Measurements from ENCODE around the gene NEK8. TPM values are rescaled to one million over a fixed set of nuclear protein-coding genes. Genes with fewer than 3 reads are reported as not detected.

The NEK8 gene
- total and polyA plus RNA-seq, 9 of the 15 experiments (the other 6 are each of a cell fraction or from before 2014, with no cell fraction given): 0.98 to 16.6 (median 4.6) TPM

- TF ChIP-seq RAD51 (IDR thresholded peaks at IDR 0.05; ENCODE audit: borderline replicate concordance, low read depth): no peak
- no peak for TF ChIP-seq ZNF280B (CRISPR knock-in tag; IDR thresholded peaks at IDR 0.05)
These were observed 45.6 kb downstream of the NEK8 start (continued) for GRCh38 chr17:28774206-28774605.

GRCh38 chr17:28777178-28777577 is 48.6 kb downstream of the NEK8 start:
- H3K79me2 ChIP-seq (ENCODE audit: control insufficient read depth, insufficient read depth, low read length): peaks cover 87% of the 10 kb centered on the region
- H2AFZ ChIP-seq (ENCODE audit: low read depth, low read length): no peak overlapping the region
- CTCF ChIA-PET (ENCODE audit: low intra/inter-chr PET ratio): no interaction called here
- H3K9me3 ChIP-seq (replicated peaks; ENCODE audit: control insufficient read depth, insufficient read depth, low read depth, low read length): no peaks in the 10 kb centered on the region
- H3K9me1 ChIP-seq (ENCODE audit: control insufficient read depth, insufficient read depth, low read length): no peaks in the 10 kb centered on the region
- in situ Hi-C loops (cut with MboI) (no loop called here), intact Hi-C loops (cut with micrococcal nuclease) (no loop called here)
- H3K4me2 ChIP-seq (ENCODE audit: insufficient read depth, low read length): no peak overlapping the region
- no peaks in the 10 kb centered on the region; a peak in 2 of 5 replicates for H3K4me1 ChIP-seq (replicated peaks in 1 of 2; ENCODE audit: control insufficient read depth in 2 of 2, insufficient read depth in 2 of 2, low read length in 2 of 2)
- H3K4me3 ChIP-seq: no peak overlapping the region
- H3K36me3 ChIP-seq (ENCODE audit: control insufficient read depth, insufficient read depth, low read length): peaks cover 51% of the 10 kb centered on the region
- H3K9ac ChIP-seq (ENCODE audit: insufficient read depth in 1 of 2, low read depth in 2 of 2, low read length in 2 of 2): no peak overlapping the region
- WGBS (ENCODE audit: insufficient coverage, low coverage, missing lambda C conversion rate): 77% methylated on average over 1 of the region's 1 CpG
- DNase-seq (ENCODE audit: extremely low read depth in 1 of 4, low spot score in 3 of 4) (no peak), FAIRE-seq (no peak), ATAC-seq (peak; percentile 48)
- POLR2A ChIA-PET: interaction anchor here (1.0 kb wide), 1 partner anchor 31 kb away, joined by 5 read pairs; no protein-coding TSS in a partner anchor
- no peak overlapping the region for H3K27ac ChIP-seq (ENCODE audit: extremely low read depth, low read depth, low read length)
- H3K27me3 ChIP-seq (ENCODE audit: control insufficient read depth in 2 of 2, insufficient read depth in 2 of 2, low read length in 2 of 2): no peaks in the 10 kb centered on the region
- BruUV-seq (replicated peaks): no TSS peak
- no peaks in the 10 kb centered on the region for H4K20me1 ChIP-seq (replicated peaks; ENCODE audit: control insufficient read depth, insufficient read depth, low read length)
- TF ChIP-seq ZKSCAN3 (CRISPR knock-in tag; IDR thresholded peaks at IDR 0.05): no peak
- TF ChIP-seq JUND (IDR thresholded peaks at IDR 0.05; ENCODE audit: borderline replicate concordance, low read depth, low read length): no peak
- TF ChIP-seq JUND (tag; IDR thresholded peaks at IDR 0.05; ENCODE audit: borderline replicate concordance, low read depth, low read length): no peak
- TF ChIP-seq STAT5B (CRISPR knock-in tag; IDR thresholded peaks at IDR 0.05): no peak
- no peak for TF ChIP-seq HSF4 (CRISPR knock-in tag; IDR thresholded peaks at IDR 0.05; ENCODE audit: borderline replicate concordance)
- TF ChIP-seq ETS1 (conservative IDR thresholded peaks at IDR 0.05; ENCODE audit: control insufficient read depth, low read depth, low read length): no peak
- no peak for TF ChIP-seq MTA3 (IDR thresholded peaks at IDR 0.05; ENCODE audit: borderline replicate concordance)
- no peak for TF ChIP-seq KLF10 (CRISPR knock-in tag; IDR thresholded peaks at IDR 0.05)
- TF ChIP-seq CBFA2T2 (conservative IDR thresholded peaks at IDR 0.05): no peak
- no peak for TF ChIP-seq COPS2 (conservative IDR thresholded peaks at IDR 0.05)
- no peak for TF ChIP-seq PKNOX1 (IDR thresholded peaks at IDR 0.05)
- no peak for TF ChIP-seq MLX (CRISPR knock-in tag; conservative IDR thresholded peaks at IDR 0.05)
- TF ChIP-seq PATZ1 (CRISPR knock-in tag; IDR thresholded peaks at IDR 0.05; ENCODE audit: borderline replicate concordance): no peak

Data from K562 (cell line).